ENCODE results near the gene FOXP1.

Gene FOXP1

DNA sequence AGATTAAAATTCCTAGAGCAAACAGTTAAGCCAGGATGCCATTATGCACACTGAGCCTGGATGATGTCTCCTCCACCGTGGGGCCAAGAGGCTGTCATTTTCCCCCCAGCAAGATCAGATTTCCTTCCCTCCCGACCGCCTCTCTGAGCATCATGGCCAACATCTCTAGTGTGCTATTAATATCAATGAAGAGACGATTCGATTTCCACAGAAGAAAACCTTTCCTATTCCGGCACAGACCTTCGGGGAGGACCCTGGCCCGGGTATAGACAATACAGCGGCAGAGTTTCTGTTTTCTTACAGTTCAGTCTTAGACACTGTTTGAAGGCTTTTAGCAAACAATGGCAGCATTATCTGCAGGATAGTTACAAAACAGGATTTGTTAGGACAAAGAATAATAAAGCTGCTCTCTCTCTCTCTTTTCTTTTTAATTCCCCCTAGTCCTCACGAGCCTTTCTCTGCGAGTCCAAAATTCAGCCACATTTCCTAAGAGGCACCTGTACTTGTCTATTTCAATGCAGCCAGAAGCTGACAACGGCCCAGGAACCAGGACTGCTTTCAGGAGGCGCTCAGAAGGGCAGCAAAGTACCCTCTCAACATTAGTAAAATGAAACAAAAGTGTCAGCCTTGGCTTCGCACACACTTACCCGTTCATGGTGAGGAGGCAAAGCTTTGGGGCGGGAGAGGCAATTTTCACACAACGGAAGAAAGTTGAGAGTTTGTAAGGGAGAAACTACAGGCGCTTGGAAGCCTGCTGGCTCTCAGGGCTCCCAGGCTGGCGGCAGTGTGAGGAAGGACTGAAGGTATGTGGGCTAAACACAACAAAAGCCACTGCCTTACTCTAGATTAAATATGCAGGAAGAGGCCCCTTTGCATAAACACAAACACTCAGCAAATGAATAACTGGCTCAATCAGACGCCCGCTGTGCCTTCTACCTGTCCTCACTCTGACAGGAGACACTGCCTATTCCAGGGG is 278.0 kb downstream of the FOXP1 start:
- DNase-seq = peak; percentile 50
- no peak for ATAC-seq

- no peak for DNase-seq
- ATAC-seq = no peak
Measured at GRCh38 chr3:71304684-71305083, 278.8 kb downstream of the FOXP1 start.

DNA sequence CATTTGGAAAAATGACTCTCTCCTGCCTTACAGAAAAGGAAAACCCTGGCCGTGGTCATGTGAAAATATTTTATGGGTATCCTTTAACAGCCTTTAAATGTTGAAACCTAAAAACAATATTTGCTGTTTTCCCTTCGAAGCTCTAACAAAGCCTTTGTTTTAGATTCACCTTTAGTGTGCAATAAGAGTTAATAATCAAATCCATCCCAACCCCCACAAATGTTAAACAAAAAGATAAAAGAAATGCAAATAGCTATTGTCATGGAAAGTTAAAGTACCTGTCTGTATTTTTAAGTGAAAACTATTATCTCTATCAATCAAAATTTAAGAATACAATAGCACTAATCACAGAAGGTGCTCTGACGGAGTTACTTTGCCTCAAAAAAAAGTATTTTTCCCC is 279.3 kb downstream of the FOXP1 start:
- no peak for ATAC-seq

GRCh38 chr3:71303627-71304200 is 279.8 kb downstream of the FOXP1 start:
- DNase-seq (no peak), ATAC-seq (no peak)

More for the DNA sequence above, 279.3 kb downstream of the FOXP1 start:
- DNase-seq = no peak

GRCh38 chr3:71302604-71303003 is 280.9 kb downstream of the FOXP1 start:
- ATAC-seq (peak; percentile 22), DNase-seq (no peak)

DNA sequence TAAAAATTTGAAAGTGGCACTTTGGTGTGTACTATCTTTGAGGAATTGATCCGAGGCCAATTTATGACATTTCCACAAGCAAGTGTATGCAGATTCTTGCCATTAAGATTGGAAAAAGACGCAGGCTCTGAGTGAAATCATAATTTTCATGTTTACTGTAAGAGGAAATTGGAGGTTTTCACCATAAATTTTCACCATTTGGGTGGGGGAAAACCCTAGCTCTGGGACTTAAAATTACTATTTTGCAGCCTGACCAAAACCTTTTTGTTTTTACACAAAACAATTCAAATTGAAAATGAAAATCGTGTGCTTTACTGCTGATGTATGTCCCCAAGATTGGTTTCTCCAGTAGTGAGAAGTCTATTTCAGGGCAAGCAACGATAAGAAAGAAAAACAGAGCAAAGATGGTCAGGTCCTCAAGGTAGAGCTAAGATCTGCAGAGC is 282.6 kb downstream of the FOXP1 start:
- DNase-seq (no peak), ATAC-seq (peak; percentile 60)

- ATAC-seq (peak; percentile 72), DNase-seq (peak; percentile 44)
Measured at GRCh38 chr3:71299160-71299559, 284.4 kb downstream of the FOXP1 start.

GRCh38 chr3:71294919-71295318 is 288.6 kb downstream of the FOXP1 start:
- ATAC-seq (no peak), DNase-seq (no peak)

GRCh38 chr3:71290301-71290700 is 293.2 kb downstream of the FOXP1 start:
- no peak for ATAC-seq
- DNase-seq = no peak

- DNase-seq = no peak
- peak; percentile 52 for ATAC-seq
Measured at GRCh38 chr3:71288269-71288930, 295.1 kb downstream of the FOXP1 start.

DNA sequence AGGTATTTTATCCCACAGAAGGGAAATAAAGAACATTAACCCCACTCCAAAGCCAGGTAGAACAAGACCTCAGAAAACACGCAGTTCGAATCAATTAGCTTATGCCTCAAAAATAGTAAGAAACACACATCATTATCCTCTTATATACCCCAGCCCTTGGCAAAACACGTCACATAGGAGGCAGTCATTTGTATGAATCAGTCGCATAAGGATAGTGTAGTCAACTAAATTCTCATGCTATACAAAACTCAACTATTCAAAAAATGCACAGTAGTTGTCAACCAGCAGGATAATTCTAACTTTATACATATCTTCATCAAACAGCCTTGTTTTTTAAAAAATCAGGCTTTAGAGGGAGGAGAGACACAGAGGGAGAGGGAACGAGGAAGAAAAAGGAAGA is 298.4 kb downstream of the FOXP1 start:
- DNase-seq = no peak
- no peak for ATAC-seq

DNA sequence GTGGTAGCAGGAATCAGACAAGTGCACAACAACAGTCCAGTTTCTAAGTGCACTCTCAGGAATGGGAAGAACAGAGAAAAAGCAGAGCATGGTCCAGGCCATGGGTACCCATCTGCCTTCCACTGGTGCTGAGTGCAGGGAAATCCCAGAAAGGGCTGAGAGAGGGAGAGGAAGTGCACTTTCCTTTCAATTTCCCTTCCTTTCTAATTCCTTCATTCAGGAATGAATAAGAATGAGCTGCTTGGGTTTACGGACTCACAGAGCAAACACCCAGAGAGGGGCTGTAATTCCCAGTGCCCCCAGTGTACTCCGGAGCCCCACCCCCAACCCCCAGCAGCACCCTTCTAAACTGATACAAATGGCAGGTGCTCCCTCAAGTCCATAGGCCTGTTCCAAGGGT is 300.6 kb downstream of the FOXP1 start:
- ATAC-seq = no peak
- DNase-seq = no peak

- DNase-seq (no peak), ATAC-seq (no peak)
Measured at GRCh38 chr3:71281280-71281679, 302.2 kb downstream of the FOXP1 start.

GRCh38 chr3:71277341-71277740 is 306.2 kb downstream of the FOXP1 start:
- no peak for DNase-seq
- no peak for ATAC-seq

DNA sequence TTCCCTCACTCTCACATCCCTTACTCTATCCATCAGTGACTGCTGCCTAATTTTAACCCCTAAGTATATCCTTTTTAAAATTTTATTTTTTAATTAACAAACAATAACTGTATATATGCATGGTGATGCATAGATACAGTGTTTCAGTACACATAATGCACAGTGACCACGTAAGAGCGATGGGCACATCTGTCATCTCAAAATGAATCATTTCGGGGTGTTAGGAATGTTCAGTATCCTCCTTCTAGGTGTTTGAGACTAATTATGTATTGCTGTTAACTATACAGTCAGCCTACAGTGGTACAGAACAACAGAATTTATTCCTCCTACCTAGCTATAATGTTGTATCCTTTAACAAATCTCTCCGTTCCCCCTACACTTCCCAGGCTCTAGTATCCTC is 307.0 kb downstream of the FOXP1 start:
- ATAC-seq (peak; percentile 55), DNase-seq (no peak)

- DNase-seq (no peak), ATAC-seq (no peak)
Measured at GRCh38 chr3:71273453-71273852, 310.1 kb downstream of the FOXP1 start.

- ATAC-seq = no peak
- DNase-seq = no peak
Measured at GRCh38 chr3:71271596-71271995, 311.9 kb downstream of the FOXP1 start.

GRCh38 chr3:71269906-71270305 is 313.6 kb downstream of the FOXP1 start:
- ATAC-seq (no peak), DNase-seq (no peak)

DNA sequence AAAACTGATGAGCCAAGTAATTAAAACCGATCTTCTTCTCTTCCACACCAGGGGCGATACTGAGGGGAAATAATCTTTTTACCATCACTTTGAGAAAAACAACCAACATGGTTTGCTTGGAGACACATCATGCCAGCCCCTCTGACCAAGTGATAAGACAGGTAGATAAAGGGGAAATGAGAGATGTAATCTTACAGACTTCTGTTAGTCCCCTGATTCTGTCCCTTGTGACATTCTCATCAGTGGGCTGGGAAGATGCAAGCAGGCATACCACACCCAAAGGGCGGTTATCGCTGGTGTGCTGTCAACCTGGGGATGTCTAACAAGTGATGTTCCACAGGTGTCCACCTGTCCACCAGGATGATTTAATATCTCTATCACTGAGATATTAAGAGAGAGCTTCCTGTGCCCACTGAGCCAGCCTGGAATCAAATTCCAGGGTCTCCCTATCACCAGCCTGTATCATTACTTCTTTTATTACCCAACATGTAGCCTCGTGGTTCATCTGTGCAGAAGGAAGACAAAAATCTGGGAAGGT is 315.0 kb downstream of the FOXP1 start:
- ATAC-seq (no peak), DNase-seq (no peak)

DNA sequence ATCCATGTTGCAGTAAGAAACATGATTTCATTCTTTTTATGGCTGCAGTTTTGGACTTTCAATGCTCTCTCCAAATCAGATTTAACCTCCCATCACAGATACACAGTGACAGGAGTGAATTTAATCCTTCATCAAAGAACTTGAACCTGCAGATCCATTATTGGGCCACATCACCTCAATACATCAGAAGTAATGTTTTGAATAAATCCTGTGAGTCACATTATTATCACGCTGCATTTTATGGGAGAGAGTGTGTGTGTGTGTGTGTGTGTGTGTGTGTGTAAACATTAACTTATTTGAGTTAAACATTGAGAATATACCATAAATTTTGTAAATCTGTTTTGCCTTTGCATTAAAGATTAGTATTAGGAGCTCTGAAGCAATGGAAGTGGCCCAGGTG is 316.7 kb downstream of the FOXP1 start:
- no peak for DNase-seq
- ATAC-seq = no peak

DNA sequence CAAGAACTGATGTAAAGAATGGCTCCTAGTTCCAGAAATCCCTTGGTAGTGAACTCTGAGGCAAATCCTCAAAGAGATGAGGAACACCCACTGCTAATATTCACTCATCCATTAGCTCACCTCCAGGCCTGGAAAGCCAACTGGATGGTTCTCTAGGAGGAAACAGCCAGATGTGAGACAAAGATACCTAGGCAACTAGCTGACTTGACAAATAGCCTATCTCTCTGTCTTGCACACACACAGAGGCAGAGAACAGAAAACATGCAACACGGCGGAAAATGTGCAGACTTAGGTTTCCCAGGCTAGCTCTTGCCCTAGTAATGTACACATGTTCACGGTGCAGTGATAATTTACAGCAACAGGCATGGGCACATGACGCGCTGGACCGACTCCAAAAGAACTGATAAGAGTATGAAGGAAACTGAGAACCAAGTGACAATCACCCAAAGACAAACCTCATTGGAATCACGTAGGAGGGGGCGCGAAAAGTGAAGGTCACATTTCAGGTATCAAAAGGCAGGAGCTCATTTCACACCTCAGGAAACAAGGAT is 318.1 kb downstream of the FOXP1 start:
- DNase-seq (no peak), ATAC-seq (no peak)

DNA sequence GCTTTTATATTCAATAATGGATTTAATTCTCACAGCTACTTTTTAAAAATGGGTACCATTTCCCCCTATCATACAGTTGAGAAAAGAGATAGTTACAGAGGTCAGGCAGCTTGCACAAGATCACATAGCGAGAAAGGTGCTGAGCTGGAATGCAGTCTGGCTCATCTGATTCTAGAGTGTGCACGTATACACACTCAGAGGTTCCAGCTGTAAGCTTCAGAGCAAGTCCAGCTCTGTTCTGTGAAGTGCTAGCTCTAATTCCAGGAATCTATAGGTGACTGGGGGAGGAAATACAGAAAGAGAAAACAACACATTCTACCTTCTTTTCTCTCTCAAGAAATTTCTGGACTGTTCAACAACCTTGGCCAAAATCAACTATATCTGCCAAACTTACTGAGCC is 318.7 kb downstream of the FOXP1 start:
- DNase-seq (no peak), ATAC-seq (peak; percentile 74)
